Liver (tissue), 9 donors: ENCODE results near the gene NOS1. TPM values are rescaled to one million over a fixed set of nuclear protein-coding genes. Genes with fewer than 3 reads are reported as not detected.

ENCODE experiments used
- DNase-seq: peaks from one replicate; pipeline ENCODE4 v3.0.0-alpha.2; 2017; ENCODE audit warnings: low spot score
- H3K27ac ChIP-seq, 2 donors: one replicate each; pipeline ENCODE4 v1.7.0; 2013; ENCODE audit warnings: inconsistent platforms in 2 of 2, low read length in 2 of 2, control low read depth in 1 of 2, low read depth in 1 of 2, mild to moderate bottlenecking in 1 of 2
- H3K27me3 ChIP-seq, 4 donors: one replicate each; pipeline versions ENCODE4 v1.6.1 to v1.7.0; 2013; ENCODE audit warnings: low read length in 3 of 4, inconsistent platforms in 1 of 4, mild to moderate bottlenecking in 1 of 4, moderate library complexity in 1 of 4; ENCODE audit not compliant: control insufficient read depth in 4 of 4, insufficient read depth in 4 of 4
- H3K36me3 ChIP-seq, 4 donors: one replicate each; pipeline versions ENCODE4 v1.6.1 to v1.7.0; 2013; ENCODE audit warnings: low read length in 3 of 4, mild to moderate bottlenecking in 3 of 4, low read depth in 1 of 4, moderate library complexity in 1 of 4; ENCODE audit not compliant: control insufficient read depth in 4 of 4, insufficient read depth in 3 of 4
- H3K4me1 ChIP-seq, 4 donors: one replicate each; pipeline versions ENCODE4 v1.6.1 to v1.7.0; 2013; ENCODE audit warnings: low read length in 3 of 4, mild to moderate bottlenecking in 3 of 4, moderate library complexity in 1 of 4; ENCODE audit not compliant: control insufficient read depth in 4 of 4, insufficient read depth in 4 of 4
- H3K4me3 ChIP-seq, 3 donors: one replicate each; pipeline versions ENCODE4 v1.6.1 to v1.7.0; 2013; ENCODE audit warnings: low read length in 3 of 3, control low read depth in 1 of 3, low read depth in 1 of 3, mild to moderate bottlenecking in 1 of 3
- H3K9ac ChIP-seq, 2 donors: one replicate each; pipeline ENCODE4 v1.7.0; 2013; ENCODE audit warnings: low read length in 2 of 2, mild to moderate bottlenecking in 2 of 2, moderate library complexity in 2 of 2, control low read depth in 1 of 2, low read depth in 1 of 2
- H3K9me3 ChIP-seq, 4 donors: one replicate each; pipeline versions ENCODE4 v1.6.1 to v1.7.0; 2013; ENCODE audit warnings: low read length in 3 of 4; ENCODE audit not compliant: control insufficient read depth in 4 of 4
- EGR1 ChIP-seq, 2 donors: IDR thresholded peaks; 2 replicates each; pipeline ENCODE4 v1.6.1; 2016 to 2018; ENCODE audit warnings: antibody characterized with exemption in 2 of 2, low read depth in 2 of 2
- FOXA1 ChIP-seq: IDR thresholded peaks from 2 replicates; pipeline ENCODE4 v1.6.1; 2016; ENCODE audit warnings: antibody characterized with exemption
- GABPA ChIP-seq, 2 donors: IDR thresholded peaks in 1 of 2; conservative IDR thresholded peaks in 1 of 2; 2 replicates each; pipeline ENCODE4 v1.6.1; 2016; ENCODE audit warnings: antibody characterized with exemption in 2 of 2, mild to moderate bottlenecking in 1 of 2, moderate library complexity in 1 of 2
- HNF4G ChIP-seq: IDR thresholded peaks from 2 replicates; pipeline ENCODE4 v1.6.1; 2016; ENCODE audit warnings: antibody characterized with exemption
- RAD21 ChIP-seq, 2 donors: IDR thresholded peaks; 2 replicates each; pipeline ENCODE4 v1.6.1; 2016; ENCODE audit warnings: antibody characterized with exemption in 2 of 2, mild to moderate bottlenecking in 2 of 2
- REST ChIP-seq: IDR thresholded peaks from 2 replicates; pipeline ENCODE4 v1.6.1; 2016; ENCODE audit warnings: antibody characterized with exemption, mild to moderate bottlenecking
- RXRA ChIP-seq, 2 donors: IDR thresholded peaks; 2 replicates each; pipeline ENCODE4 v1.6.1; 2017 to 2018; ENCODE audit warnings: antibody characterized with exemption in 2 of 2, mild to moderate bottlenecking in 1 of 2
- SP1 ChIP-seq: IDR thresholded peaks from 2 replicates; pipeline ENCODE4 v1.6.1; 2018; ENCODE audit warnings: antibody characterized with exemption, mild to moderate bottlenecking
- TAF1 ChIP-seq: conservative IDR thresholded peaks from 2 replicates; pipeline ENCODE4 v1.6.1; 2016; ENCODE audit warnings: antibody characterized with exemption, mild to moderate bottlenecking
- YY1 ChIP-seq: IDR thresholded peaks from 2 replicates; pipeline ENCODE4 v1.6.1; 2016; ENCODE audit warnings: antibody characterized with exemption, mild to moderate bottlenecking
- WGBS: extraction: QIAGEN DNeasy Blood & Tissue Kit; methylation state at CpG from one replicate; pipeline ENCODE4 v1.1.7; 2013; 5-methylcytosine and 5-hydroxymethylcytosine counted together
- polyA plus RNA-seq, 2 donors: library from polyadenylated mRNA; stranded (reverse) in 1 of 2; unstranded in 1 of 2; fragments of 200-250 nt in 1 of 2; fragments of >200 nt in 1 of 2; fragmentation: Nextera tagmentation in 1 of 2; extraction: Ambion mirVana in 1 of 2; gene quantifications; one replicate each; pipeline versions ENCODE4 v1.2.1 to v1.2.3, GENCODE V29; 2013 to 2015
- total RNA-seq, 2 donors: library from RNA; depleted of rRNA; stranded (reverse); fragments of >200 nt; gene quantifications; one replicate each; pipeline ENCODE4 v1.2.3, GENCODE V29; 2014
- TF ChIP-seq, protein P1 (sequence below): IDR thresholded peaks from 2 replicates; pipeline ENCODE4 v1.6.1; 2016; ENCODE audit warnings: antibody characterized with exemption
- TF ChIP-seq, protein P2 (sequence below): IDR thresholded peaks from 2 replicates; pipeline ENCODE4 v1.6.1; 2016; ENCODE audit warnings: antibody characterized with exemption
- TF ChIP-seq, protein P3 (sequence below): fragments of 150-350 bp; IDR thresholded peaks from 2 replicates; pipeline ENCODE4 v1.5.1; 2017; ENCODE audit warnings: improper control_type of control experiment, low read depth, low read length; ENCODE audit not compliant: missing input control
- donor health status: healthy.
- donor health status: healthy.
- donor health status: healthy.
- donor health status: healthy.
- donor health status: healthy.

The NOS1 gene
- total and polyA plus RNA-seq, 4 donors: under 0.01 to 0.08 (median 0.01) TPM; not detected in 1

- Histone ChIP-seq H3K9me3 (peaks cover 0 to 2% (median 0%) of the 10 kb centered on the region in 4 donors), H3K9ac (no peak overlapping the region), H3K36me3 (no peaks in the 10 kb centered on the region), H3K4me3 (no peak overlapping the region), H3K27ac (no peak overlapping the region), H3K27me3 (peaks cover 0 to 7% (median 0%) of the 10 kb centered on the region in 4 donors), H3K4me1 (no peaks in the 10 kb centered on the region)
- DNase-seq: no peak
- 75% methylated on average over 9 of the region's 9 CpGs for WGBS
- TF ChIP-seq YY1: no peak
- TF ChIP-seq, protein P1, sequence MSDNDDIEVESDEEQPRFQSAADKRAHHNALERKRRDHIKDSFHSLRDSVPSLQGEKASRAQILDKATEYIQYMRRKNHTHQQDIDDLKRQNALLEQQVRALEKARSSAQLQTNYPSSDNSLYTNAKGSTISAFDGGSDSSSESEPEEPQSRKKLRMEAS: no peak
- TF ChIP-seq, protein P2, sequence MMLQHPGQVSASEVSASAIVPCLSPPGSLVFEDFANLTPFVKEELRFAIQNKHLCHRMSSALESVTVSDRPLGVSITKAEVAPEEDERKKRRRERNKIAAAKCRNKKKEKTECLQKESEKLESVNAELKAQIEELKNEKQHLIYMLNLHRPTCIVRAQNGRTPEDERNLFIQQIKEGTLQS: no peak
- TF ChIP-seq, protein P3, sequence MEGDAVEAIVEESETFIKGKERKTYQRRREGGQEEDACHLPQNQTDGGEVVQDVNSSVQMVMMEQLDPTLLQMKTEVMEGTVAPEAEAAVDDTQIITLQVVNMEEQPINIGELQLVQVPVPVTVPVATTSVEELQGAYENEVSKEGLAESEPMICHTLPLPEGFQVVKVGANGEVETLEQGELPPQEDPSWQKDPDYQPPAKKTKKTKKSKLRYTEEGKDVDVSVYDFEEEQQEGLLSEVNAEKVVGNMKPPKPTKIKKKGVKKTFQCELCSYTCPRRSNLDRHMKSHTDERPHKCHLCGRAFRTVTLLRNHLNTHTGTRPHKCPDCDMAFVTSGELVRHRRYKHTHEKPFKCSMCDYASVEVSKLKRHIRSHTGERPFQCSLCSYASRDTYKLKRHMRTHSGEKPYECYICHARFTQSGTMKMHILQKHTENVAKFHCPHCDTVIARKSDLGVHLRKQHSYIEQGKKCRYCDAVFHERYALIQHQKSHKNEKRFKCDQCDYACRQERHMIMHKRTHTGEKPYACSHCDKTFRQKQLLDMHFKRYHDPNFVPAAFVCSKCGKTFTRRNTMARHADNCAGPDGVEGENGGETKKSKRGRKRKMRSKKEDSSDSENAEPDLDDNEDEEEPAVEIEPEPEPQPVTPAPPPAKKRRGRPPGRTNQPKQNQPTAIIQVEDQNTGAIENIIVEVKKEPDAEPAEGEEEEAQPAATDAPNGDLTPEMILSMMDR: no peak
- no peak for TF ChIP-seq FOXA1
- TF ChIP-seq EGR1 (IDR thresholded peaks at IDR 0.05; ENCODE audit: low read depth in 2 of 2): no peak
- no peak for TF ChIP-seq GABPA (IDR thresholded peaks at IDR 0.05 in 1 of 2, conservative IDR thresholded peaks at IDR 0.05 in 1 of 2)
- TF ChIP-seq TAF1: no peak
Observed at GRCh38 chr12:117318591-117318990, 42.8 kb downstream of the NOS1 start.

DNA sequence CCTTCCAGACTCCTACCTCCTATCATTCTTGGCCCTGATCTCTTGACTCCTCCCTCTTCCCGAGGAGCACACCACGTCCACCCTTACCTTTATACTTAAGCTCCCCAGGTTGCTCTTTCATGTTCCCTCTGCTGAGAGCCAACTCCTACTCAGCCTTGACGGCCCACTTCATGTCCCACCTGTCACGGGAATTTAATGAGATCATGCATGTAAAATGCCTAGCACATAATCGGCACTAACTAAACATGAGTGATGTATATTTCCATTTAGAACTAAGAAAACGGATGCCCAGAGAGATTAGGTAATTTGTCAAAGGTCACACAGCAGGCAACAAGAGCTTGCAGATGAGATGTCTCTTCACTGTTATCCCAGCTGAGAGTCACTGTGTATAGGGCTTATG, 45.1 kb downstream of the NOS1 start:
- H3K36me3 ChIP-seq: no peaks in the 10 kb centered on the region
- no peak for DNase-seq
- H3K9me3 ChIP-seq: peaks cover 0 to 2% (median 0%) of the 10 kb centered on the region in 4 donors
- no peak overlapping the region for H3K4me3 ChIP-seq
- no peak for TF ChIP-seq REST
- no peak for TF ChIP-seq HNF4G
- TF ChIP-seq YY1: no peak
- TF ChIP-seq RAD21 (IDR thresholded peaks at IDR 0.05): no peak
- TF ChIP-seq RXRA (IDR thresholded peaks at IDR 0.05): no peak
- TF ChIP-seq, protein P1: no peak
- TF ChIP-seq EGR1 (IDR thresholded peaks at IDR 0.05; ENCODE audit: low read depth in 2 of 2): no peak
- TF ChIP-seq, protein P2: no peak
- TF ChIP-seq SP1: no peak
- TF ChIP-seq, protein P3: no peak
- no peak for TF ChIP-seq FOXA1
- H3K27me3 ChIP-seq: peaks cover 0 to 3% (median 0%) of the 10 kb centered on the region in 4 donors
- no peak overlapping the region for H3K9ac ChIP-seq
- H3K27ac ChIP-seq: no peak overlapping the region
- 67% methylated on average over 6 of the region's 6 CpGs for WGBS
- H3K4me1 ChIP-seq: no peaks in the 10 kb centered on the region
